Lung (tissue), 12 donors: ENCODE results near the gene EPG5. TPM values are rescaled to one million over a fixed set of nuclear protein-coding genes. Genes with fewer than 3 reads are reported as not detected.

Experiments
- ATAC-seq: fragments of 200-7000 bp; cut with Tn5 transposase; one replicate; pipeline ENCODE4 v1.9.1; 2020; ENCODE audit warnings: moderate number of reproducible peaks; ENCODE audit not compliant: insufficient read depth, low FRiP score
- DNase-seq, 3 donors: peaks; one replicate each; pipeline ENCODE4 v3.0.0-alpha.2; 2013 to 2017
- H3K27ac ChIP-seq, 2 donors: one replicate each; pipeline ENCODE4 v1.5.1; 2013; ENCODE audit warnings: mild to moderate bottlenecking in 2 of 2, moderate library complexity in 2 of 2, control low read depth in 1 of 2, inconsistent platforms in 1 of 2, low read depth in 1 of 2, low read length in 1 of 2
- H3K27me3 ChIP-seq, 3 donors: one replicate each; pipeline ENCODE4 v1.5.1; 2013; ENCODE audit warnings: low read length in 2 of 3; ENCODE audit not compliant: control insufficient read depth in 3 of 3, insufficient read depth in 3 of 3
- H3K36me3 ChIP-seq, 4 donors: one replicate each; pipeline ENCODE4 v1.5.1; 2013; ENCODE audit warnings: low read length in 4 of 4, mild to moderate bottlenecking in 1 of 4, moderate library complexity in 1 of 4; ENCODE audit not compliant: control insufficient read depth in 4 of 4, insufficient read depth in 4 of 4
- H3K4me1 ChIP-seq, 5 donors: one replicate each; pipeline ENCODE4 v1.5.1; 2013; ENCODE audit warnings: low read length in 5 of 5, mild to moderate bottlenecking in 2 of 5, moderate library complexity in 1 of 5; ENCODE audit not compliant: control insufficient read depth in 5 of 5, insufficient read depth in 5 of 5
- H3K4me3 ChIP-seq: one replicate; pipeline ENCODE4 v1.5.1; 2013; ENCODE audit warnings: mild to moderate bottlenecking, control low read depth, moderate library complexity
- H3K9ac ChIP-seq, 2 donors: one replicate each; pipeline ENCODE4 v1.5.1; 2013; ENCODE audit warnings: low read length in 2 of 2, control low read depth in 1 of 2; ENCODE audit not compliant: insufficient read depth in 1 of 2
- H3K9me3 ChIP-seq, 4 donors: one replicate each; pipeline ENCODE4 v1.5.1; 2013; ENCODE audit warnings: low read length in 3 of 4, mild to moderate bottlenecking in 1 of 4, moderate library complexity in 1 of 4; ENCODE audit not compliant: control insufficient read depth in 4 of 4, insufficient read depth in 3 of 4
- CTCF ChIP-seq: IDR thresholded peaks from 2 replicates; pipeline ENCODE4 v1.5.1; 2012; ENCODE audit warnings: mild to moderate bottlenecking; ENCODE audit errors: control extremely low read depth, extremely low read depth
- WGBS, 2 donors: extraction: QIAGEN DNeasy Blood & Tissue Kit; methylation state at CpG; one replicate each; pipeline ENCODE4 v1.1.7; 2013; 5-methylcytosine and 5-hydroxymethylcytosine counted together
- polyA plus RNA-seq, 2 donors: library from polyadenylated mRNA; stranded (reverse); fragments of 200-250 nt; gene quantifications; one replicate each; pipeline ENCODE4 v1.2.1, GENCODE V29; 2013
- total RNA-seq, 2 donors: library from RNA; depleted of rRNA in 1 of 2; stranded (reverse); fragments of >200 nt in 1 of 2; gene quantifications; one replicate each; pipeline ENCODE4 v1.2.1, GENCODE V29; 2014 to 2021
- donor health status: control.
- donor health status: control.
- donor health status: Bipolar disorder and iron deficiency.
- donor health status: healthy.
- donor health status: DM: yes; HTN: yes; CAD: no.

EPG5 gene
- total and polyA plus RNA-seq, 4 donors = 7.0 to 64.5 (median 20.9) TPM

GRCh38 chr18:45916302-45916701, 50.8 kb downstream of the EPG5 start:
- Histone ChIP-seq H3K4me1 (peaks cover 0 to 10% (median 0%) of the 10 kb centered on the region in 5 donors), H3K27me3 (no peaks in the 10 kb centered on the region), H3K4me3 (no peak overlapping the region), H3K27ac (no peak overlapping the region), H3K36me3 (peaks cover 38 to 61% (median 43%) of the 10 kb centered on the region in 4 donors), H3K9me3 (no peaks in the 10 kb centered on the region), H3K9ac (no peak overlapping the region)
- no peak for TF ChIP-seq CTCF
- ATAC-seq = no peak
- DNase-seq = no peak
- WGBS, 2 donors = 93 to 95% methylated on average over 8 of the region's 8 CpGs

GRCh38 chr18:45913276-45913675, 53.9 kb downstream of the EPG5 start:
- Histone ChIP-seq H3K9ac (no peak overlapping the region), H3K4me3 (no peak overlapping the region), H3K36me3 (peaks cover 39 to 55% (median 49%) of the 10 kb centered on the region in 4 donors), H3K4me1 (peaks cover 0 to 4% (median 0%) of the 10 kb centered on the region in 5 donors), H3K27ac (no peak overlapping the region), H3K9me3 (no peaks in the 10 kb centered on the region), H3K27me3 (no peaks in the 10 kb centered on the region)
- ATAC-seq (no peak), DNase-seq (no peak)
- WGBS, 2 donors = 91 to 92% methylated on average over 4 of the region's 4 CpGs
- no peak for TF ChIP-seq CTCF

- DNase-seq = peak; percentile 12 to 28 (median 27)
- Histone ChIP-seq H3K36me3 (peaks cover 30 to 48% (median 41%) of the 10 kb centered on the region in 4 donors), H3K9me3 (no peaks in the 10 kb centered on the region), H3K27me3 (no peaks in the 10 kb centered on the region), H3K9ac (no peak overlapping the region), H3K27ac (no peak overlapping the region), H3K4me3 (no peak overlapping the region), H3K4me1 (peaks cover 0 to 4% (median 0%) of the 10 kb centered on the region in 5 donors)
- no peak for ATAC-seq
- 52 to 56% methylated on average over 4 of the region's 4 CpGs for WGBS, 2 donors
- peak; percentile 22 for TF ChIP-seq CTCF
These were observed 56.6 kb downstream of the EPG5 start for GRCh38 chr18:45910405-45911023.
